ENCODE data around the gene WNT1.

DNA sequence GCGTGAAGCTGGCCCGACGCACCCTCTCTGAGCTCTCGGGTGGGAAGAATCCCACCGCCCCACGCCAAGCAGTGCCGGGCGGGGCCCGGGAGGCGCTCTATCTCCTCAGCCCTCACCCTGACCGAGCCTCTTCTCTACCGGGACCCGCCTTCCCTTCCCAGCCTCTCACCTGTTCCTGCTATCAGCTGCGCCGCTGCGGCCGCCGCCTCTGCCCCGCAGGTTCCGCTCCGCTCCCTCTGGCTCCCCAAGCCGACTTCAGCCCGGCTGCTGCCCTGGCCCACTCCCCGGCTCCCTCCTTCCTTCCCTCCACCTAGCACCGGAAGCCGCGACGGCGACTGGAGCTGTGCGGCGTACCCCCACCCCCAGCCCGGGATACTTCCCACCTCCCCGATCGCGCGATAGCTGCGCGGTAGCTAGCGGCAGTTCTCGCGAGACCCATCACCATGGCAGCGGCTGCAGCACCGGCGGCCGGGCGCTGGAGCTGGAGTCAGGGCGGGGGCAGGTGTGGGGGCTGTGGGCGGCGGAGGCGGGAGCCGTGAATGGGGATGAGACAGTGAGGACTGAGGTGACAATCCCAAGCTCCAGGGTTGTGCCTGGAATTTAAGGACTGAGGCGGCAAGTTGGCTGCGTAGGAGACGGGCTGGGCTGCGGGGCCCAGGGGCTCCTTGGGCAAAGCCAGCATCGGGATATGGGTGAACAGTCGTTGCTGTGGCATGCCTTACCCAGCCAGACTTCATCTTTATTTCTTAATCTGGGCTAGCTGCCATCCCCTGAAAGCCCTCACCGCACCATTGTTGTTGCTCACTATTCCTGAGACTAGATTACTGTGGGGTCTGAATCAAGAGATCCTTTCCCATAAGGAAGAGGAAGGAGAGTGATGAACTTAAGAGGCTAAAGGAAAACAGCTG, 20.7 kb upstream of the WNT1 start, which contains the start of gene ARF3:
- TF ChIP-seq, protein P1, sequence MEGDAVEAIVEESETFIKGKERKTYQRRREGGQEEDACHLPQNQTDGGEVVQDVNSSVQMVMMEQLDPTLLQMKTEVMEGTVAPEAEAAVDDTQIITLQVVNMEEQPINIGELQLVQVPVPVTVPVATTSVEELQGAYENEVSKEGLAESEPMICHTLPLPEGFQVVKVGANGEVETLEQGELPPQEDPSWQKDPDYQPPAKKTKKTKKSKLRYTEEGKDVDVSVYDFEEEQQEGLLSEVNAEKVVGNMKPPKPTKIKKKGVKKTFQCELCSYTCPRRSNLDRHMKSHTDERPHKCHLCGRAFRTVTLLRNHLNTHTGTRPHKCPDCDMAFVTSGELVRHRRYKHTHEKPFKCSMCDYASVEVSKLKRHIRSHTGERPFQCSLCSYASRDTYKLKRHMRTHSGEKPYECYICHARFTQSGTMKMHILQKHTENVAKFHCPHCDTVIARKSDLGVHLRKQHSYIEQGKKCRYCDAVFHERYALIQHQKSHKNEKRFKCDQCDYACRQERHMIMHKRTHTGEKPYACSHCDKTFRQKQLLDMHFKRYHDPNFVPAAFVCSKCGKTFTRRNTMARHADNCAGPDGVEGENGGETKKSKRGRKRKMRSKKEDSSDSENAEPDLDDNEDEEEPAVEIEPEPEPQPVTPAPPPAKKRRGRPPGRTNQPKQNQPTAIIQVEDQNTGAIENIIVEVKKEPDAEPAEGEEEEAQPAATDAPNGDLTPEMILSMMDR (IDR thresholded peaks at IDR 0.05; ENCODE audit: low read length): no peak
- no peak for TF ChIP-seq EZH2 (IDR thresholded peaks at IDR 0.05; ENCODE audit: borderline replicate concordance, low read length)
